GM12878 (cell line): Measurements from ENCODE around the gene SLC39A6. TPM values are rescaled to one million over a fixed set of nuclear protein-coding genes. Genes with fewer than 3 reads are reported as not detected.
A peak's percentile ranks its signal among the peaks of the same experiment; 100 is the strongest.

ENCODE experiments used
- ASH2L ChIP-seq: fragments of 300-600, 200-600 bp; sonication (generic); IDR thresholded peaks from 2 replicates; pipeline ENCODE4 v1.6.1; 2017; ENCODE audit warnings: low read depth, mild to moderate bottlenecking, borderline replicate concordance
- BHLHE40 ChIP-seq, 2 experiments: fragments of 450-650 bp in 1 of 2; IDR thresholded peaks; 2 replicates each; pipeline ENCODE4 v1.6.1; 2011 to 2017; ENCODE audit warnings: low read depth in 2 of 2, borderline replicate concordance in 1 of 2, improper control_type of control experiment in 1 of 2, low read length in 1 of 2, mild to moderate bottlenecking in 1 of 2
- CREB1 ChIP-seq: IDR thresholded peaks from 2 replicates; pipeline ENCODE4 v1.6.1; 2012; ENCODE audit warnings: low read depth, mild to moderate bottlenecking, inconsistent platforms
- MYC ChIP-seq: IDR thresholded peaks from 2 replicates; pipeline ENCODE4 v1.6.1; 2011; ENCODE audit warnings: mild to moderate bottlenecking, low read length, moderate library complexity, inconsistent platforms; ENCODE audit not compliant: insufficient read depth, insufficient replicate concordance, insufficient read length, severe bottlenecking
- NBN ChIP-seq: fragments of 450-650 bp; IDR thresholded peaks from 2 replicates; pipeline ENCODE4 v1.6.1; 2016
- RFX5 ChIP-seq: IDR thresholded peaks from 2 replicates; pipeline ENCODE4 v1.6.1; 2011; ENCODE audit warnings: low read depth, low read length, improper control_type of control experiment
- SIN3A ChIP-seq: IDR thresholded peaks from 2 replicates; pipeline ENCODE4 v1.6.1; 2012; ENCODE audit warnings: low read depth, low read length, improper control_type of control experiment
- YBX1 ChIP-seq: fragments of 450-650 bp; IDR thresholded peaks from 2 replicates; pipeline ENCODE4 v1.6.1; 2016; ENCODE audit warnings: antibody characterized with exemption
- polyA plus RNA-seq, 11 experiments: library from polyadenylated mRNA; depleted of rRNA in 4 of 11; unstranded in 6 of 11; stranded (reverse) in 5 of 11; fragments of >200 nt; fragmentation: Nextera tagmentation in 4 of 11; fragmentation: Illumina TruSeq in 1 of 11; extraction: Ambion mirVana in 4 of 11; extraction: Trizol in 1 of 11; gene quantifications; 1 replicate in 1 of 11; 2 replicates in 10 of 11; pipeline versions ENCODE4 v1.2.1 to v1.2.3, GENCODE V29; 2011 to 2016; ENCODE audit warnings: inconsistent platforms in 2 of 11, missing spikeins in 2 of 11, low read depth in 1 of 11
- total RNA-seq, 4 experiments: library from RNA; depleted of rRNA in 3 of 4; stranded (reverse); fragments of >200 nt in 3 of 4; fragmentation: Illumina TruSeq in 1 of 4; extraction: Trizol in 1 of 4; gene quantifications; 2 replicates each; pipeline versions ENCODE4 v1.2.1 to v1.2.3, GENCODE V29; 2013 to 2021
- TF ChIP-seq, protein P1 (sequence below): IDR thresholded peaks from 2 replicates; pipeline ENCODE4 v1.6.1; 2012; ENCODE audit warnings: low read depth, low read length, improper control_type of control experiment
- TF ChIP-seq, protein P2 (sequence below): fragments of 450-650 bp; IDR thresholded peaks from 2 replicates; pipeline ENCODE4 v1.6.1; 2018; ENCODE audit warnings: mild to moderate bottlenecking, low read depth, moderate library complexity; ENCODE audit not compliant: partially characterized antibody

SLC39A6 gene
- total and polyA plus RNA-seq, 10 of the 15 experiments (the other 5 are each of a cell fraction or from before 2014, with no cell fraction given), result 12.4 to 65.9 (median 41.3) TPM

DNA sequence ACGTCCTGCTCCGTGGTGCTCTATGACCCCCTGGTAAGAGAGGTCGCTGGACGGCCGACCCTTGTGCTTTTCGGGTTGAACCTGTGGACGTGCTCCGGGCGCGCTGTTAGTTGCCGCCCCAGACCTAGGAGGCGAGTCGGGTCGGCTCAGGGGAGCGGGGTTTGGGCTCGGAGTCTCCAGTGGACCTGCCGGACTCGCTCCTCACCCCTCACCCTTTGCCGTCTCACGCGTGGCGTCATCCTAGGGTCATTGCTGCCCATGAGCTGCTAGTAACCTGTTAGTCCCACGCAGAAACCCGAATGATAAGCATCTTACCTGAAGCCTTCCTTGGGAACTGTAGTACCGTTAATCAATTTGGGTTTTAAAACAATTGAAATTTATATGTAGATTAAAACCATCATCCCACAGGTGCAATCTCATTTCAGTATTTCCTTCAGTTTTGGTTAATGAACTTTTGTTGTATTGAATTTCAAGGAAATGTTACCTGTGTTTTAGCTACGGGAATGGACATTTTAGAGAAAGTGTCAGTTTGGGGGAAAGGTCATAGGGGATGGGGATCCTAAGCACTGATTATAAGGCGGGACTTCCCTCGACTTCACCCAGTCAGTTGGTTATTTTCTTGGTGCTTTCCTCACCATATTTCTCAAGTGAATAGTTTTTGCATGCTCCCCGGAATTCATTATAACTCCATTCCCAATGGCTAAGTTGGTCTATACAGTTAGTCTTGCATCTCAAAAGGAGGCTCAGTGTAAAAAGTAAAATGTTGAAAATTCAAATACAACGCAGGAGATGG lies 1.1 kb upstream of the SLC39A6 start (continued):
- TF ChIP-seq YBX1 (no peak), MYC (peak; percentile 39), ASH2L (no peak), CREB1 (no peak), RFX5 (0 out of 2 replicates have a peak, but pooled peaks have one; percentile 3), BHLHE40 (IDR thresholded peaks at IDR 0.05; ENCODE audit: borderline replicate concordance in 1 of 2, low read depth in 2 of 2, low read length in 1 of 2) (no peak), NBN (no peak), SIN3A (no peak)
- TF ChIP-seq, protein P1, sequence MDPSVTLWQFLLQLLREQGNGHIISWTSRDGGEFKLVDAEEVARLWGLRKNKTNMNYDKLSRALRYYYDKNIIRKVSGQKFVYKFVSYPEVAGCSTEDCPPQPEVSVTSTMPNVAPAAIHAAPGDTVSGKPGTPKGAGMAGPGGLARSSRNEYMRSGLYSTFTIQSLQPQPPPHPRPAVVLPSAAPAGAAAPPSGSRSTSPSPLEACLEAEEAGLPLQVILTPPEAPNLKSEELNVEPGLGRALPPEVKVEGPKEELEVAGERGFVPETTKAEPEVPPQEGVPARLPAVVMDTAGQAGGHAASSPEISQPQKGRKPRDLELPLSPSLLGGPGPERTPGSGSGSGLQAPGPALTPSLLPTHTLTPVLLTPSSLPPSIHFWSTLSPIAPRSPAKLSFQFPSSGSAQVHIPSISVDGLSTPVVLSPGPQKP, result no peak
- TF ChIP-seq, protein P2, sequence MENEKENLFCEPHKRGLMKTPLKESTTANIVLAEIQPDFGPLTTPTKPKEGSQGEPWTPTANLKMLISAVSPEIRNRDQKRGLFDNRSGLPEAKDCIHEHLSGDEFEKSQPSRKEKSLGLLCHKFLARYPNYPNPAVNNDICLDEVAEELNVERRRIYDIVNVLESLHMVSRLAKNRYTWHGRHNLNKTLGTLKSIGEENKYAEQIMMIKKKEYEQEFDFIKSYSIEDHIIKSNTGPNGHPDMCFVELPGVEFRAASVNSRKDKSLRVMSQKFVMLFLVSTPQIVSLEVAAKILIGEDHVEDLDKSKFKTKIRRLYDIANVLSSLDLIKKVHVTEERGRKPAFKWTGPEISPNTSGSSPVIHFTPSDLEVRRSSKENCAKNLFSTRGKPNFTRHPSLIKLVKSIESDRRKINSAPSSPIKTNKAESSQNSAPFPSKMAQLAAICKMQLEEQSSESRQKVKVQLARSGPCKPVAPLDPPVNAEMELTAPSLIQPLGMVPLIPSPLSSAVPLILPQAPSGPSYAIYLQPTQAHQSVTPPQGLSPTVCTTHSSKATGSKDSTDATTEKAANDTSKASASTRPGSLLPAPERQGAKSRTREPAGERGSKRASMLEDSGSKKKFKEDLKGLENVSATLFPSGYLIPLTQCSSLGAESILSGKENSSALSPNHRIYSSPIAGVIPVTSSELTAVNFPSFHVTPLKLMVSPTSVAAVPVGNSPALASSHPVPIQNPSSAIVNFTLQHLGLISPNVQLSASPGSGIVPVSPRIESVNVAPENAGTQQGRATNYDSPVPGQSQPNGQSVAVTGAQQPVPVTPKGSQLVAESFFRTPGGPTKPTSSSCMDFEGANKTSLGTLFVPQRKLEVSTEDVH, result no peak
